Measurements from ENCODE around the gene KIF14.

DNA sequence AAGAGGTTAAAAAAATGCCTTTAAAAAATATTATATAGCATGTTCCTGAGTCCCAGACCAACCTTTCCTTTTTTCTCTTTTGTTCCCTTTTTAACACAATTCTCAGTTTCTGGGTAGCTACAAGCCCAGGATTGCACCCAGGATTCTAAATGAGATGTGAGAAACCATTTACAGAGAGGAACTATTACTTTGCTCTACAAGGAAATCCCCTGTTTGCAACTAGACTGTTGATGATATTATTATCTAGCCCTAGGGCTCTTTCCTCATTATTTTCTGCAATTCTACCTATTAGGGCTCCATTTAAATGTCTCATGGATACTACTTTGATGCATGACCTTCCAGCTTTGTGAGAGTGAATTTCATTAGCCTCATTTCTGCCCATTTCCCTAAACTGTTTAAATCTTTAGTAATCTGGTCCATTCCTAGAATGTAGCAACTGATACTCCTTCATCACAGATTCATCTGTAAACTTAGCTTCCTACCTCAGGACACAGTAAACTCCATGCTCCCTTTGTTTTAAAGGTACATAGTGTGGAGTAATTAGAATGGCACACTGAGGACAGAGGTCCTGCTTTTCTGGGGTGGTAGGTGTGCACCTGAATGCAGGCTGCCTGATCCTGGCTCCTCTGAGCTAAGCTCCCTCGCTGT, 7.1 kb upstream of the KIF14 start:
- no peak for TF ChIP-seq POLR2AphosphoS5 (IDR thresholded peaks at IDR 0.05)
- TF ChIP-seq, protein P1, sequence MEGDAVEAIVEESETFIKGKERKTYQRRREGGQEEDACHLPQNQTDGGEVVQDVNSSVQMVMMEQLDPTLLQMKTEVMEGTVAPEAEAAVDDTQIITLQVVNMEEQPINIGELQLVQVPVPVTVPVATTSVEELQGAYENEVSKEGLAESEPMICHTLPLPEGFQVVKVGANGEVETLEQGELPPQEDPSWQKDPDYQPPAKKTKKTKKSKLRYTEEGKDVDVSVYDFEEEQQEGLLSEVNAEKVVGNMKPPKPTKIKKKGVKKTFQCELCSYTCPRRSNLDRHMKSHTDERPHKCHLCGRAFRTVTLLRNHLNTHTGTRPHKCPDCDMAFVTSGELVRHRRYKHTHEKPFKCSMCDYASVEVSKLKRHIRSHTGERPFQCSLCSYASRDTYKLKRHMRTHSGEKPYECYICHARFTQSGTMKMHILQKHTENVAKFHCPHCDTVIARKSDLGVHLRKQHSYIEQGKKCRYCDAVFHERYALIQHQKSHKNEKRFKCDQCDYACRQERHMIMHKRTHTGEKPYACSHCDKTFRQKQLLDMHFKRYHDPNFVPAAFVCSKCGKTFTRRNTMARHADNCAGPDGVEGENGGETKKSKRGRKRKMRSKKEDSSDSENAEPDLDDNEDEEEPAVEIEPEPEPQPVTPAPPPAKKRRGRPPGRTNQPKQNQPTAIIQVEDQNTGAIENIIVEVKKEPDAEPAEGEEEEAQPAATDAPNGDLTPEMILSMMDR (IDR thresholded peaks at IDR 0.05), result no peak
